Endothelial cell (in vitro differentiated cells): ENCODE results near the gene STK4. TPM values are rescaled to one million over a fixed set of nuclear protein-coding genes. Genes with fewer than 3 reads are reported as not detected.

Experiments
- DNase-seq: peaks from one replicate; pipeline ENCODE4 v3.0.0; 2021; ENCODE audit warnings: low spot score
- H3K27ac Mint-ChIP-seq: one replicate; pipeline ENCODE4 v1.8.0; 2021; ENCODE audit warnings: mixed read lengths, inconsistent platforms; ENCODE audit not compliant: unreplicated experiment
- H3K27me3 Mint-ChIP-seq: one replicate; pipeline ENCODE4 v1.8.0; 2021; ENCODE audit warnings: mild to moderate bottlenecking, moderate library complexity, mixed read lengths, inconsistent platforms; ENCODE audit not compliant: unreplicated experiment
- H3K36me3 Mint-ChIP-seq: one replicate; pipeline ENCODE4 v1.8.0; 2021; ENCODE audit warnings: mild to moderate bottlenecking, low read depth, mixed read lengths, inconsistent platforms; ENCODE audit not compliant: unreplicated experiment
- H3K4me1 Mint-ChIP-seq: one replicate; pipeline ENCODE4 v1.8.0; 2021; ENCODE audit warnings: mild to moderate bottlenecking, mixed read lengths, inconsistent platforms; ENCODE audit not compliant: unreplicated experiment
- H3K4me3 Mint-ChIP-seq: one replicate; pipeline ENCODE4 v1.8.0; 2021; ENCODE audit warnings: mild to moderate bottlenecking, mixed read lengths, inconsistent platforms; ENCODE audit not compliant: unreplicated experiment
- H3K9me3 Mint-ChIP-seq: one replicate; pipeline ENCODE4 v1.8.0; 2021; ENCODE audit warnings: mixed read lengths, inconsistent platforms; ENCODE audit not compliant: unreplicated experiment
- CTCF ChIP-seq: fragments of 200-600 bp; sonication (generic); IDR thresholded peaks from one replicate; pipeline ENCODE4 v1.5.0; 2021; ENCODE audit warnings: antibody characterized with exemption; ENCODE audit not compliant: unreplicated experiment
- total RNA-seq: library from RNA; stranded (reverse); fragmentation: NEBNext Ultra II Directional; extraction: Animal tissue kit (Norgen Biotek cat#: 25700); gene quantifications from one replicate; pipeline ENCODE4 v1.2.1, GENCODE V29; 2021; ENCODE audit not compliant: unreplicated experiment

STK4 gene
- total RNA-seq, 1 donor from 2014 or later: 34.1 TPM

GRCh38 chr20:45037050-45037449 lies 70.7 kb downstream of the STK4 start:
- Mint-ChIP-seq H3K27me3 (no peaks in the 10 kb centered on the region), H3K9me3 (no peaks in the 10 kb centered on the region), H3K36me3 (peaks cover 5% of the 10 kb centered on the region), H3K4me3 (no peak overlapping the region), H3K27ac (no peak overlapping the region), H3K4me1 (peaks cover 7% of the 10 kb centered on the region)
- DNase-seq: no peak
- TF ChIP-seq CTCF: no peak

- peaks cover 9% of the 10 kb centered on the region for H3K4me1 Mint-ChIP-seq
- TF ChIP-seq CTCF: no peak
- no peak for DNase-seq
- H3K27me3 Mint-ChIP-seq: no peaks in the 10 kb centered on the region
- no peak overlapping the region for H3K27ac Mint-ChIP-seq
- no peak overlapping the region for H3K4me3 Mint-ChIP-seq
- H3K36me3 Mint-ChIP-seq: peaks cover 5% of the 10 kb centered on the region
- H3K9me3 Mint-ChIP-seq: no peaks in the 10 kb centered on the region
These were observed 71.3 kb downstream of the STK4 start for GRCh38 chr20:45037635-45038034.

DNA sequence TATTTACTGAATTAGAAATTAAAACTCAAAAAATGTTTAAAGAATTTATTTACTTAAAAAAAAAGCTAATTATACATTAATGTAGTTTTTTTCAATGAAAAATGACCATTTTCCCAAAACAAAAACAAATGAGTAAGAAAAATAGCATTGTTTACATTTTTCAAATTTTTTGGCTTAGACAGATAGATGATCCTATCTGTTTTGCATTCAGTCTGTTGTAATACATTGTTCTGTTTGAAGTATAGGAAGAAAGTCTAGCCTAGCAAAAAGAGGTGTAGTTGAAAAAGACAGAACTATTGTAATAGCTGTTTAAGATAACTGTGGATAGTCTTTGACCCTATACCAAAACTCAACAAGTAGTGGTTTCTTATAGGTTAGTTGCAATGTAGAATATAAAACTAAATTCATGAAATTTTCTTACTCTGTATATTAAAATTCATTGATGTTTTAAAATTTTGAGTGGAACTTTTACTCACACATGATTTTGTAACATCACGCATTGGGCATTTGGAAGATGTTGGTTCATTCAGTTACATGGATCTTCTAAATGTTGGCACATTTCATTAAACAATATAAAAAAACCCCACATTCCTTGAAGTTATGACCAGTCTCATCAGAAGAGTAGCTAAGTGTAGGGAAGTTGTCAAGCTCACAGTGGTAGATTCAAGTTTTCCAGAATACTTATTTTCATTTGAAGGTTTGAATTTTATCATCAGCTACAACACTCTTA lies 72.6 kb downstream of the STK4 start:
- no peak for DNase-seq
- Mint-ChIP-seq H3K4me3 (no peak overlapping the region), H3K27ac (no peak overlapping the region), H3K9me3 (no peaks in the 10 kb centered on the region), H3K27me3 (no peaks in the 10 kb centered on the region), H3K36me3 (peaks cover 5% of the 10 kb centered on the region), H3K4me1 (peaks cover 9% of the 10 kb centered on the region)
- no peak for TF ChIP-seq CTCF

GRCh38 chr20:45039475-45039820 lies 73.1 kb downstream of the STK4 start:
- no peaks in the 10 kb centered on the region for H3K27me3 Mint-ChIP-seq
- H3K9me3 Mint-ChIP-seq: no peaks in the 10 kb centered on the region
- TF ChIP-seq CTCF: no peak
- DNase-seq: no peak
- peaks cover 5% of the 10 kb centered on the region for H3K36me3 Mint-ChIP-seq
- peaks cover 9% of the 10 kb centered on the region for H3K4me1 Mint-ChIP-seq
- no peak overlapping the region for H3K27ac Mint-ChIP-seq
- no peak overlapping the region for H3K4me3 Mint-ChIP-seq

GRCh38 chr20:45041464-45042337 lies 75.4 kb downstream of the STK4 start:
- TF ChIP-seq CTCF: no peak
- no peaks in the 10 kb centered on the region for H3K27me3 Mint-ChIP-seq
- peaks cover 9% of the 10 kb centered on the region for H3K4me1 Mint-ChIP-seq
- peak; percentile 8 for DNase-seq
- H3K36me3 Mint-ChIP-seq: peaks cover 5% of the 10 kb centered on the region
- H3K27ac Mint-ChIP-seq: peak overlapping the region; percentile 96
- H3K9me3 Mint-ChIP-seq: no peaks in the 10 kb centered on the region
- H3K4me3 Mint-ChIP-seq: no peak overlapping the region
